Adrenal gland (tissue), 12 donors: ENCODE results near the gene GPR149. TPM values are rescaled to one million over a fixed set of nuclear protein-coding genes. Genes with fewer than 3 reads are reported as not detected.

Experiments
- DNase-seq, 7 donors: peaks; one replicate each; pipeline ENCODE4 v3.0.0-alpha.2; 2019 to 2020
- H3K27ac ChIP-seq, 5 donors: fragments of 200-600 bp; sonication (generic) in 4 of 5; 1 replicate in 3 of 5; 2 replicates in 2 of 5; pipeline versions ENCODE4 v1.5.1 to v1.8.0; 2016 to 2020; ENCODE audit warnings: mild to moderate bottlenecking in 1 of 5
- H3K27me3 ChIP-seq: fragments of 200-600 bp; 2 replicates; pipeline ENCODE4 v1.8.0; 2021
- H3K36me3 ChIP-seq, 2 donors: fragments of 200-600 bp; replicated peaks in 1 of 2; 1 replicate in 1 of 2; 2 replicates in 1 of 2; pipeline versions ENCODE4 v1.5.1 to v1.8.0; 2018 to 2022
- H3K4me1 ChIP-seq, 2 donors: fragments of 200-600 bp; replicated peaks in 1 of 2; 1 replicate in 1 of 2; 2 replicates in 1 of 2; pipeline versions ENCODE4 v1.5.1 to v1.8.0; 2018 to 2021
- H3K4me3 ChIP-seq, 4 donors: fragments of 200-600 bp; sonication (generic) in 3 of 4; one replicate each; pipeline ENCODE4 v1.5.1; 2016 to 2018
- H3K9me3 ChIP-seq, 3 donors: fragments of 200-600 bp; sonication (generic) in 1 of 3; replicated peaks in 1 of 3; 1 replicate in 2 of 3; 2 replicates in 1 of 3; pipeline versions ENCODE4 v1.5.1 to v1.8.0; 2016 to 2021
- CTCF ChIP-seq, 6 experiments: fragments of 450-650 bp in 4 of 6; fragments of 200-600 bp in 2 of 6; sonication (generic) in 1 of 6; IDR thresholded peaks; 1 replicate in 5 of 6; 2 replicates in 1 of 6; pipeline versions ENCODE4 v1.5.1 to v1.8.0; 2016 to 2021; ENCODE audit warnings: antibody characterized with exemption in 6 of 6, mild to moderate bottlenecking in 2 of 6, moderate library complexity in 1 of 6
- POLR2A ChIP-seq, 2 donors: fragments of 450-650 bp; IDR thresholded peaks; one replicate each; pipeline ENCODE4 v1.6.1; 2017; ENCODE audit warnings: antibody characterized with exemption in 2 of 2, mild to moderate bottlenecking in 2 of 2, moderate library complexity in 1 of 2
- WGBS, 4 donors: extraction: QIAGEN DNeasy Blood & Tissue Kit in 2 of 4; methylation state at CpG; one replicate each; pipeline versions ENCODE4 v1.1.5 to v1.1.7; 2013 to 2017; 5-methylcytosine and 5-hydroxymethylcytosine counted together
- intact Hi-C, 2 donors: fragments of 100-400 bp; cut with DNase I; formaldehyde crosslinking; loops; one replicate each; pipeline versions ENCODE4 v1.14.1 to v1.15.0; 2022 to 2023
- polyA plus RNA-seq, 3 donors: library from polyadenylated mRNA; stranded (reverse); fragments of 200-250 nt in 2 of 3; fragments of 350-450 nt in 1 of 3; fragmentation: Illumina TruSeq in 1 of 3; extraction: RNeasy Lipid Tissue Mini Kit (QIAGEN cat#74804) in 1 of 3; gene quantifications; one replicate each; pipeline ENCODE4 v1.2.3, GENCODE V29; 2013 to 2014
- total RNA-seq, 9 donors: library from RNA; depleted of rRNA in 4 of 9; stranded (reverse); fragments of >200 nt in 4 of 9; fragments of 120-200 nt in 1 of 9; fragmentation: NEBNext Ultra II Directional in 1 of 9; extraction: Animal tissue kit (Norgen Biotek cat#: 25700) in 1 of 9; gene quantifications; one replicate each; pipeline versions ENCODE4 v1.1.0 to v1.2.4, GENCODE V29; 2013 to 2023
- donor health status: healthy with polysubstance abuse.
- donor health status: Bipolar disorder and iron deficiency.
- donor health status: DM: yes; HTN: yes; CAD: no.
- donor health status: DM: no; HTN: no; CAD: no.
- donor health status: DM: no; HTN: no; CAD: no.
- donor health status: DM: yes; HTN: yes; CAD: no.

The GPR149 gene
- total and polyA plus RNA-seq, 12 donors = 2.6 TPM; not detected in 11

- Histone ChIP-seq H3K4me3 (no peak overlapping the region), H3K4me1 (no peaks in the 10 kb centered on the region), H3K27ac (no peak overlapping the region), H3K27me3 (peaks cover 3% of the 10 kb centered on the region), H3K36me3 (no peaks in the 10 kb centered on the region), H3K9me3 (no peaks in the 10 kb centered on the region)
- TF ChIP-seq POLR2A (IDR thresholded peaks at IDR 0.05) (no peak), CTCF (IDR thresholded peaks at IDR 0.05) (no peak)
- intact Hi-C loops = no loop called here
- no peak for DNase-seq
- 77 to 86% (median 83%) methylated on average over 3 of the region's 3 CpGs for WGBS, 4 donors
Measured at GRCh38 chr3:154389861-154390260, 40.1 kb downstream of the GPR149 start.

GRCh38 chr3:154384479-154384878, 45.5 kb downstream of the GPR149 start:
- no peak for DNase-seq
- H3K4me1 ChIP-seq = no peaks in the 10 kb centered on the region
- no peaks in the 10 kb centered on the region for H3K9me3 ChIP-seq
- H3K27ac ChIP-seq = no peak overlapping the region
- no peak for TF ChIP-seq POLR2A (IDR thresholded peaks at IDR 0.05)
- TF ChIP-seq CTCF (IDR thresholded peaks at IDR 0.05) = no peak
- no peaks in the 10 kb centered on the region for H3K36me3 ChIP-seq
- intact Hi-C loops = no loop called here
- no peak overlapping the region for H3K4me3 ChIP-seq
- H3K27me3 ChIP-seq = peaks cover 3% of the 10 kb centered on the region

GRCh38 chr3:154378311-154378710, 51.7 kb downstream of the GPR149 start:
- intact Hi-C loops = no loop called here
- Histone ChIP-seq H3K4me1 (no peaks in the 10 kb centered on the region), H3K27ac (no peak overlapping the region), H3K9me3 (no peaks in the 10 kb centered on the region), H3K4me3 (no peak overlapping the region), H3K27me3 (no peaks in the 10 kb centered on the region), H3K36me3 (no peaks in the 10 kb centered on the region)
- no peak for DNase-seq
- 63 to 90% (median 83%) methylated on average over 2 of the region's 2 CpGs for WGBS, 4 donors
- TF ChIP-seq CTCF (IDR thresholded peaks at IDR 0.05) (no peak), POLR2A (IDR thresholded peaks at IDR 0.05) (no peak)

GRCh38 chr3:154367221-154367620, 62.8 kb downstream of the GPR149 start:
- H3K9me3 ChIP-seq = no peaks in the 10 kb centered on the region
- no peak for DNase-seq
- intact Hi-C loops = no loop called here
- WGBS, 4 donors = 12 to 16% (median 13%) methylated on average over 3 of the region's 3 CpGs
- H3K4me1 ChIP-seq = no peaks in the 10 kb centered on the region
- TF ChIP-seq CTCF (IDR thresholded peaks at IDR 0.05) (no peak), POLR2A (IDR thresholded peaks at IDR 0.05) (no peak)
- no peak overlapping the region for H3K4me3 ChIP-seq
- no peaks in the 10 kb centered on the region for H3K27me3 ChIP-seq
- H3K27ac ChIP-seq = no peak overlapping the region
- H3K36me3 ChIP-seq = no peaks in the 10 kb centered on the region
